ENCODE data around the gene TENT4A. TPM values are rescaled to one million over a fixed set of nuclear protein-coding genes. Genes with fewer than 3 reads are reported as not detected.

TENT4A gene
- total RNA-seq, 1 experiment from 2014 or later, result 21.6 TPM

DNA sequence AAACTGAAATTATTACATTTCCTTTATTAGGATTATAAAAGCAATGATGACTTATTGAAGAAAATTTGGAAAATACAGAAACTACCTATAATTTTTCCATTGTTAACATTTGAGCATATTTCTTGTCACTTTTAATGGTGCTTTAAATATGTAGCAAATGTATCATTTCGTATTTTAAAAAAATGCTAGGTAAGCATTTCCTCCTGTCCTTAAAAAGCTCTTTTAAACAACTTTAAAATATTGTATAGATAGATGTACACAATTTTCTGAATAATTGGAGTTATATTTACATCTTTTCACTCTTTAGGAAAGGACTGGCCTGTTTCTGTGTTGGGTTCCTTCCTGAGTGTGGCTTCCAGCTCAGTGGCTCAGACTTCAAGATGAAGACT is 15.6 kb downstream of the TENT4A start:
- H3K36me3 ChIP-seq, result no peaks in the 10 kb centered on the region
- no peak for DNase-seq
- no peak overlapping the region for H3K4me3 ChIP-seq
- H3K4me1 ChIP-seq, result peaks cover 4% of the 10 kb centered on the region; the same call in 1 of the 2 replicates
- no peaks in the 10 kb centered on the region for H3K9me3 ChIP-seq (replicated peaks)
- H3K27ac ChIP-seq, result no peak overlapping the region
- H3K27me3 ChIP-seq, result no peaks in the 10 kb centered on the region

DNA sequence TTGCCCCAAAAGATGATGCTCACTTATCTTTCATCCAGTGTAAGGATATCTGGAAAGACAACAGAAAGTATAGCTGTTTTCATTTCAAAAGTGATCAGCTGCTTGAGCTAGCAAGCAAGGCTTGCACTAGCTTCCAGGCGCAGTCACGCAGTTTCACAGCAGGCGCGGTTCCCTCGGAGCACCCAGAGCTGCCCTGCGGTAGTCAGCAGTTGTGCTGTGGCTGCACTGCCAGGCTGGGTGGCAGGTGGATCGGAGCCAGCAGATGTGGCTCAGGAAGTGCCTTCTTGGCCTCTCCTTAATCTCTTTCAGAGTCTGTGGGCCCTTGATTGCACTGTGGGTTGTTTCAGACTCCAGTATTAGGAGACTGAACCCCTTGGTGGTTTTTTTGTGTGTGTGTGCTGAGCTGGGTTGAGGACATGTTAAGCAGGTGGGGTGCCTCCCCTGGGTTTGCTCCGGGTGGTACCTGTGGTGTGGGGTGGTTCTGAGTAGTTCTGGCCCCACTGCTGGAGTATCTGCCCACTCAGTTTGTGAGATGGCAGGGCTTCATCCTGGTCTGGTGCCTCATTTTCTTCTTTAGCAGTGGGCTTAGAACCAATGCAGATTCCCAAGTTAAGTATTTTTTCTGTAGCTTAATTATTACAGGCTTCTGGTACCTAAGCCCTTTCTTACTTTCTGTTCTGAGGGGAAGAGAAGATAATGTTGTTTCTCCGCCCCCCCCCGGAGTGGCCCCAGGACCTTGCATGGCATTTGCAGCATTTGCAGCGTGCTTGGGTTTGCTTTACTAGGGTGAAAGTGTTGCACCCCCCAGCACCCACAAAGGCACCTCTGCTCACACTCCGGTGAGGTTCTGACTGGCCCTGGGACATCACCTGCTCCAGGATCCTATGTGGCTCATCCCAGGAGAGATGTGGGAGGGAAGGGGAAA is 16.4 kb downstream of the TENT4A start:
- Histone ChIP-seq H3K27ac (no peak overlapping the region), H3K27me3 (no peaks in the 10 kb centered on the region), H3K36me3 (no peaks in the 10 kb centered on the region), H3K4me1 (peaks cover 4% of the 10 kb centered on the region; the same call in 1 of the 2 replicates), H3K4me3 (no peak overlapping the region), H3K9me3 (replicated peaks) (no peaks in the 10 kb centered on the region)
- peak; percentile 28 to 53 for DNase-seq

DNA sequence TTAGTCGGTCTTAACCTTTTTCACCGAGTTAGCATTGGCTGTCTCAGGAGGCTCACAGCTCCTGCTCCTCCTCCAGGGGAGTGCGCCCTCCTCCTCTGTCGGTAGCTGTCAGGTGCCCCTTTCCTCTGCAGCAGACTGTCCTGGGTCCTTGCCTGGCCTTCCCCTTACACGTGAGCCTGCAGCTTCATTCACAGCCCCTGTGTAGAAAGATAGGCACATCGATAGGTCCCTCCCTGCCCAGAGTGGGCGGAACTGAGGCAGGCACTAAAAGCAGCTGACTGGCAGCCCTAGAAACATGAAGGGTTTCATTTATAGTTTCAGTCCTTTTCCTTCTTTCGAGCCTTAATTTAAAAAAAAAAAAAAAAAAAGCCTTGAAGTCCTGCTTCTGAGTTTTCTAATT is 17.2 kb downstream of the TENT4A start:
- DNase-seq, result no peak
- H3K36me3 ChIP-seq, result no peaks in the 10 kb centered on the region
- peaks cover 4% of the 10 kb centered on the region; the same call in 1 of the 2 replicates for H3K4me1 ChIP-seq
- H3K27ac ChIP-seq, result no peak overlapping the region
- H3K9me3 ChIP-seq (replicated peaks), result no peaks in the 10 kb centered on the region
- no peak overlapping the region for H3K4me3 ChIP-seq
- no peaks in the 10 kb centered on the region for H3K27me3 ChIP-seq

DNA sequence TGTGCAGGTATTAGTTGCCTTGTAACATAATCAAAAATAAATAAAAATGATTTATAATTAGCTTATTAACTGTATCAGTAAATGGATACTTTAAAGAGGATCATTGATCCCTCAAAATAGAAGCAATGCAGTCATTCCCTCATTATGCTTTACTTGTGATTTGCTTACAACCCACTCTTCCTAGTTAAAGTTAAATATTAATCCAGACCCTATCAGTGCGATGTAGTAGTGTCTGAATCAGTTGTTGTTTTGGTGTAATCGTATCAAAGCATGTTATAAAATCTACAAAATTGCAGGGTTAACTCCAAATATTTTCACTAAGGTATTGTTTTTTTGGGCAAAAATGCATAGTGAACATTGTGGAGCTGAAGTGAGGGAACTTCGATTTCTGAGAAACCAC is 17.6 kb downstream of the TENT4A start:
- Histone ChIP-seq H3K9me3 (replicated peaks) (no peaks in the 10 kb centered on the region), H3K4me1 (peaks cover 4% of the 10 kb centered on the region; the same call in 1 of the 2 replicates), H3K4me3 (no peak overlapping the region), H3K36me3 (no peaks in the 10 kb centered on the region), H3K27me3 (no peaks in the 10 kb centered on the region), H3K27ac (no peak overlapping the region)
- no peak for DNase-seq

DNA sequence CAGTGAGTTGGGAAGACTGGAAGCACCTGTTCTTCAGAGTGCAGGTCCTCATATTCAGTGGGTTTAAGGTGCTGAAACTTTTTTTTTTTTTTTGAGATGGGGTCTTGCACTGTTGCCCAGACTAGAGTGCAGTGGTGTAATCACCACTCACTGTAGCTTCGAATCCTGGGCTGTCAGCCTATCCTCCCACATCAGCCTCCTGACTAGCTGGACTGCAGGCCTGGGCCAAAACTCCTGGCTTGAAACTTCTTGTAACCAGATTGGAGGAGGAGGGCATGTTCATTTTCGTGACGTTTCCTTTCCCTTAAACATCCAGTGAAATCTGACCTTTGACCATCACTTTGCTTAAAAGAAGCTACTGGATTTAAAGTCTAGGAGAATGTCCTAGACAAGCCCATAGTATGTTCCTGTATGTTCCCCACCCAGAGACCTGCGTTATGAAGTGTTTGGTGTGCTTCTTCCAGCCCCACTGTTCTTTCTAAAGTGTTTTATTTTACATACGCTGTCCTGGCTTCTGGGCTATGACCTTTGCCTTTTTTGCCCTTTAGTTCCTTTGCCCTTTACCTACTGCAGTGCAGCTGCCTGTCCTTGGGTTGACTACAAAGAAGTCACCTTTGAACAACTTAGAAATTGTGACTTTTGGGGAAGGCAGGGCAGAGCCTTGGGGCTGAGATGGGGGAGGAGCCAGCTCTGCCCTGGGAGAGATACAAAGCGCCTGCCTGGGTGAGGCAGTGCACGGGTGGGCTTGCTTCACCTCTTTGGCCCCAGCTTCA is 18.4 kb downstream of the TENT4A start:
- DNase-seq, result no peak
- no peaks in the 10 kb centered on the region for H3K9me3 ChIP-seq (replicated peaks)
- H3K4me3 ChIP-seq, result no peak overlapping the region
- no peak overlapping the region for H3K27ac ChIP-seq
- no peaks in the 10 kb centered on the region for H3K36me3 ChIP-seq
- H3K27me3 ChIP-seq, result no peaks in the 10 kb centered on the region
- peaks cover 4% of the 10 kb centered on the region; the same call in 1 of the 2 replicates for H3K4me1 ChIP-seq

DNA sequence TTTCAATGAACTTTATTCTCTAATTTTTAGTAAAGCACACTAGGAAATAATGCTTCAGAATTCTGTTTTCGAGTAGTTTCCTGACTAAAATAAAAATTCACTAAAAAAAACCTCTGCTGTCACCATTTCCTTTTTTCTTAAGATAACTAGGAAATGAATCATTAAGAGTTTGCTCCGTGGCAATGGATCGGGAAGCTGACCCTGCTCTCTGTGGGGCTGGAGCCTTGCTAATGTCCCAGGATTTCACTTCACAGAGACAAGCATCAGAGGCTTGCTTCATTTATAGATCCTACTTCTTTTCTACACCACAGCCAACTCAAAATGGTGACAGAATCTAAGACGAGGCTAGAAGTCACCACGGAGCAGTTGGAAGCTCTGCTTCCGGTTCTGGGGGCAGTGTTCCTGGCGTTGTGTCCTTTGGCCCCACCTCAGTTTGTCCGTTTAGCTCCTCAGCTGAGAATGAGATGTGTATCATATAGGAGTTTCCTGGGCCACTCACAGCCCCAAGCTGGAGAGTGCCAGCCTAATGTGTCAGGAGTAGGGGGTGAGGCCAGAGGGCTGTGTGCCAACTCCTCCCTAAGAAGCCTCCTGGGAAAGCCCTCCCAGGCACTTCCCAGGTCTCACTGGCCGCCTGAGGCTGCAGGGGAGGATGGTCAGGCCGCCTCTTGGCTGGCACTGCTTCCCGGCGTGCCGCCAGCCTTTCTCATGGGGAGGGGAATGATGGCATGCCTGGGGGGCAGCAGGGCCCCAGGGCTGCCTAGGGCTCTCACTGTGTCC is 19.6 kb downstream of the TENT4A start:
- DNase-seq, result no peak
- no peaks in the 10 kb centered on the region for H3K36me3 ChIP-seq
- no peaks in the 10 kb centered on the region for H3K9me3 ChIP-seq (replicated peaks)
- no peak overlapping the region for H3K27ac ChIP-seq
- no peak overlapping the region for H3K4me3 ChIP-seq
- peaks cover 4% of the 10 kb centered on the region; the same call in 1 of the 2 replicates for H3K4me1 ChIP-seq
- H3K27me3 ChIP-seq, result no peaks in the 10 kb centered on the region

DNA sequence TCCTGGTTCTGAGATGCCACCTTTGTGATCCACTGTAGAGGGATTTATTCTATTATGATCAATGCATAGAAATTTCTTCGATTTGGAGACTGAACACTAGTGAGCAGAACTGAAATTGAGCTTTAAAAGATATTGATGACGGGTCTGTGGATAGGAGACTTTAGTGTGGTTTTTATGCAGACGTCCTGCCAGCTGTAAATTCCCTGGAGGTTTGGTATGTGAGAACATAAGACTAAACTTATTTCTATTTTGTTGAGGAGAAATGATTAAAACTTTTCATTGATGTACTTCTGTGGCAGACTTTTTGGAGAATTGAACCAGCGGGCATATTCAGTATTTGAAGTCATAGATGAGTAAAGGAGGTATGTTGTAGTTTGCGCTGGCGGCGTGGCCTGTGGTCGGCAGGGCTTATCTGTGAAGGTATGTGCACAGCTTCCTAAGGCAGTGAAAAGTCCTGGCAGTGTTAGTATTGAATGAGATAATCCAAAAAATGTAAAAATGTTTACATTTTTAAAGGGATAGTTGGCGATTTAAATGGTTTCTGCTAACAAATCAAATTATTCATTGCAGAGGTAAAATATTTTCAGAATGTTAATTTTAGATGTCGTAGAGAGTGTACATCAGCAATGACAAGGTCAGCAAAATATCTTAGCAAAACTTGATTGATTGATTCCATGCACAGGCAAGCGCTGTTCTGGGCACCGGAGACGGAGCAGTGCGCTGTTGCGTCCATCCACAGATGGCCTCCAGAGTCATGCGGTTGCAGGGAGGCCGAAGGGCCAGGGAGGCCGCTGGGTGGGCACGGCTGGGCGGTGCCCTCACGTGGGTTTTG is 20.4 kb downstream of the TENT4A start:
- peaks cover 4% of the 10 kb centered on the region; the same call in 1 of the 2 replicates for H3K4me1 ChIP-seq
- no peak overlapping the region for H3K27ac ChIP-seq
- no peak for DNase-seq
- no peaks in the 10 kb centered on the region for H3K9me3 ChIP-seq (replicated peaks)
- H3K27me3 ChIP-seq, result no peaks in the 10 kb centered on the region
- H3K4me3 ChIP-seq, result no peak overlapping the region
- no peaks in the 10 kb centered on the region for H3K36me3 ChIP-seq

DNA sequence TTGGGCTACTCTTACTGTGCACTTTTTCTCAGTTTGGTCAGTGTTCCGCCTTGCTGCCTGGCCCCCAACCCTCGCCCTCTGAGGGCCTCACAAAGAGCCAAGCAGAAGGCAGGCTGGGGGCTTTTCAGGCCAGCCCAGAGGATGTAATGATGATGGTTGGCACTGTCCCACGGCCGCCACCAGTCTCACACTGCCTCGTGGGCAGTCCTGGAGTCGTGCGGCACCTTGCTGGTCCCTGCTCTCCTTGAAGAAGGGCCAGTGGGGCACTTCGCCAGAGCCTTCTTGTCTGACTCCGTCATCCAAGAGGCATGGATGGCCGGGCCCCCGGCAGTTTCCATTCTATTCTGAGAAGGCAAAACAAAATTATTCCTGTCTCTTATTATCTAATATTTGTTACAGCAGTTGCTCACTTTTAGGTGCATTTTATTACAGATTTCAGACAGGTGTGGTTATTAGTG is 21.0 kb downstream of the TENT4A start:
- H3K9me3 ChIP-seq (replicated peaks), result no peaks in the 10 kb centered on the region
- H3K4me3 ChIP-seq, result no peak overlapping the region
- no peak overlapping the region for H3K27ac ChIP-seq
- DNase-seq, result no peak
- no peaks in the 10 kb centered on the region for H3K27me3 ChIP-seq
- no peaks in the 10 kb centered on the region for H3K36me3 ChIP-seq
- H3K4me1 ChIP-seq, result peaks cover 2% of the 10 kb centered on the region; the same call in 1 of the 2 replicates

DNA sequence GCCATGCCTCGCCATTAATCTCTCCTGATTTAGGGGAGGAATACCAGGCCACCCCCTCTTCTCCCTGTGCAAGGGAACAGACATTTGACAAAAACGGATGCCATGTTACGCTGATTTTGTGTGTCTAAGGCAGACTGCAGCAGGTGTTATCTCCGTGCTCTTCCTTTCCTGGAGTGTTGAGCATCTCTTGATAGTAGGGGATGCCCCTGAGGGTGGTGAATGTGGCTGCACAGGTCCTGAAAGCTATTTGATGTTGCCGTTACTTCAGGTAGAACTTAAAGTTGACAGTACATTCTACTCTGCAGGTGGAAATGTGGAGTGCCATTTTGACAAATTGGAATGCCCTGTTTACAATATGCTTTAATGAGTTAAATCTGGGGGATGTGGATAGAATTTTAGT is 21.5 kb downstream of the TENT4A start:
- H3K27ac ChIP-seq, result no peak overlapping the region
- no peaks in the 10 kb centered on the region for H3K9me3 ChIP-seq (replicated peaks)
- H3K27me3 ChIP-seq, result no peaks in the 10 kb centered on the region
- H3K36me3 ChIP-seq, result no peaks in the 10 kb centered on the region
- H3K4me1 ChIP-seq, result no peaks in the 10 kb centered on the region; the same call in 1 of the 2 replicates
- H3K4me3 ChIP-seq, result no peak overlapping the region
- DNase-seq, result no peak

DNA sequence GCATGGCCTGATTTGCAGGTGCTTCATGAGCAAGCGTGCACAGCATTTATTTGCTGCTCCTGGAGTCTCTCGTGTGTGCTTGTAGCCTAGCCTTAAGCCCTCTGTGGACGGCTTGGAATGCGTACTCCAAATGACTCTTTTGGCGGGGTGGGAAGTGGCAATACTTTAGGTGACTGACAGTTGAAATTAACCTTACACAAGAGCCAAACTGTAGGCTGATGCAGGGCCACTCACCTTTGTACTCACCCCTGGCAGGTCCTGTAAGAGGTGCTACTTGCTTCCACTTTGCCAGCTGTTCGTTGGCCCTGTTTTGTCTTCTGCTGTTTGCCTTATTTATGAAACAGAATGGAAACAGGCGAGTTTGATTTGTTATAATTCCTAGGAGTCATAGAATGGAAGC is 22.9 kb downstream of the TENT4A start:
- no peak overlapping the region for H3K27ac ChIP-seq
- no peaks in the 10 kb centered on the region for H3K27me3 ChIP-seq
- no peak overlapping the region for H3K4me3 ChIP-seq
- no peaks in the 10 kb centered on the region for H3K4me1 ChIP-seq
- H3K36me3 ChIP-seq, result no peaks in the 10 kb centered on the region; the same call in 1 of the 2 replicates
- DNase-seq, result no peak
- no peaks in the 10 kb centered on the region for H3K9me3 ChIP-seq (replicated peaks)

DNA sequence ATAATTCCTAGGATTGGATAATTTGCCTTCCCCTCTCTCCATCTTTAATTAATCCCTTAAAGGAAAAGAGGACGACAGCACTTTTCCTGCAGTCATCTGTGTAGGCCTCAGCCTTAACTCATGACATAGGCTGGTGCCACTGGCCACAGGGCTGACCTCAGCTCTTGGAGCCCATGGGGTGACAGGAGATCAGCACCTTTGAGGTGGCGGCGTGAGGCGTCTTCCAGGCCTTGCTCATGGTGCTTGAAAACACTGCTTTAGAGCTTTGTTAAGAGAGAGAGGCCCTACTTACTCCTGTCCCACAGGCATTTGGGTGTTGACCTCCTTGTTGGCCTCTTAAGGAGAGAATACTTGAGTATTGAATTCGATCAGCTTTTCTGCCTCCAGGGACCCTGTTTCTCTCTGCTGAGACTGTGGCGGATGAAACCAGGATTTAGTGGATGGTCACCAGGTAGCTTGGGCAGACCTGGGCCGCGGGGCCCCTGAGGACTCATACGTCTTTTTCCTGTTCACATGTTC is 23.4 kb downstream of the TENT4A start:
- no peaks in the 10 kb centered on the region; the same call in 1 of the 2 replicates for H3K36me3 ChIP-seq
- no peaks in the 10 kb centered on the region for H3K9me3 ChIP-seq (replicated peaks)
- H3K4me1 ChIP-seq, result no peaks in the 10 kb centered on the region
- H3K27ac ChIP-seq, result no peak overlapping the region
- DNase-seq, result no peak
- H3K27me3 ChIP-seq, result no peaks in the 10 kb centered on the region
- H3K4me3 ChIP-seq, result no peak overlapping the region

DNA sequence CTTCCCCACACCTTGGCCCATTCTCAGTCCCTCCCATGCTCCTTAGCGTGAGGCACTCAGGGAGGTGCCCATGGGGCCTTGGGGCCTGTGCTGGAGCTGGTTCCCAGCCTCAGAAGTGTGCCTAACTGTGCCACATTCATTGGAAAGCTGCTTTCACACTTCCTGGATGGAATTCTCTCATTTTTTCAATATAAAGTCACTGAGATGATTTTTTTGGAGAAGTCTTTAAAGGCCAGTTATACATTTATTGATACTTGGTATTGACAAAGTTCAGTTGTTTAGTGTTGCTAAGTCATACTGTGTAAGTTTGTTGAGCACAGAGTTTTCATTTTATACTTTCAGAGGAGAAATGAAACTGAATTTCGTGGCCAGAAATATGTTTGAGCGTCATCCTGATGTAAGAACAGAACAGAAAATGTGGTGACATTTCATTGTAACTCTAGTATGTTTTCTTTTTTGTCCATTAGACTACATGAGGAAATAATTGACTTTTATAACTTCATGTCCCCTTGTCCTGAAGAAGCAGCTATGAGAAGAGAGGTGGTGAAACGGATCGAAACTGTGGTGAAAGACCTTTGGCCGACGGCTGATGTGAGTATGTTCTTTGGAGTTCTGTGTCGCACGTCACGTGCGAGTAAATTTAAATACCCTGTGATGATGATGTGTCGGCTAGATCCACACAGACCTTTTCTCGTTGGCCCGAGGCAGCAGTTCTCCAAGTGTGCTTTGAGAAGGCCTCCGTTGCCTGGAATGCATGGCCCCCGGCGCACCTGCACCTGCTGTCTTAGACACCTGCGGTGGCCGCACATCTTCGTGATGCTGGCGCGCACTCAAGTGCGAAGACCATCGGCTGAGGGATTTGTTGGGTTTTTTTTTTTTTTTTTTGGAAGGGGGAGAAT is 24.1 kb downstream of the TENT4A start:
- DNase-seq, result no peak
- Histone ChIP-seq H3K36me3 (no peaks in the 10 kb centered on the region; the same call in 1 of the 2 replicates), H3K4me3 (no peak overlapping the region), H3K27ac (no peak overlapping the region), H3K27me3 (no peaks in the 10 kb centered on the region), H3K9me3 (replicated peaks) (no peaks in the 10 kb centered on the region), H3K4me1 (no peaks in the 10 kb centered on the region)

DNA sequence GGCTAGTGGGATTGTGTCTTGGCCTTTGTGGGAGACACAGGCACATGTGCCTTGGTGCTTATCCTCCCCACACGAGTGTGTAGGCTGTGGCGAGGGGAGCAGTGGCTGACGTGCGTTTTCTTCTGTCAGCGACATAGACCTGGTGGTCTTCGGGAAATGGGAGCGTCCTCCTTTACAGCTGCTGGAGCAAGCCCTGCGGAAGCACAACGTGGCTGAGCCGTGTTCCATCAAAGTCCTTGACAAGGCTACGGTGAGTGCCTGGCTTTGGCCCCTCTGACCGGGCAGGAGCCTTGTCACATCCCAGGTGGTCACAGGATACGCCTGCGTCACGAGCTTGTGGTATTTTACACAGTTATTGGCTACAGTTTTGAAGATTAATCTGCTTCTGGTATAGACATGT is 26.4 kb downstream of the TENT4A start:
- H3K36me3 ChIP-seq, result no peaks in the 10 kb centered on the region; the same call in 1 of the 2 replicates
- H3K4me3 ChIP-seq, result no peak overlapping the region
- H3K9me3 ChIP-seq (replicated peaks), result no peaks in the 10 kb centered on the region
- no peak overlapping the region for H3K27ac ChIP-seq
- H3K4me1 ChIP-seq, result no peaks in the 10 kb centered on the region
- H3K27me3 ChIP-seq, result no peaks in the 10 kb centered on the region
- DNase-seq, result no peak
